Stimulated activated CD4-positive, alpha-beta T cell treated with anti-CD3 and anti-CD28 coated beads, Interleukin-4, amount 100 ng/mL, for 1 hour (primary cell): ENCODE data around the gene PDAP1.
"Not testable (repeated sequence)": the region's sequence is repeated elsewhere in the genome, so short reads cannot be mapped to it uniquely, and the experiment has no call there.

Experiments
- DNase-seq: peaks from one replicate; pipeline ENCODE4 v3.0.0-alpha.2; 2020

PDAP1 gene, protein sequence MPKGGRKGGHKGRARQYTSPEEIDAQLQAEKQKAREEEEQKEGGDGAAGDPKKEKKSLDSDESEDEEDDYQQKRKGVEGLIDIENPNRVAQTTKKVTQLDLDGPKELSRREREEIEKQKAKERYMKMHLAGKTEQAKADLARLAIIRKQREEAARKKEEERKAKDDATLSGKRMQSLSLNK

DNA sequence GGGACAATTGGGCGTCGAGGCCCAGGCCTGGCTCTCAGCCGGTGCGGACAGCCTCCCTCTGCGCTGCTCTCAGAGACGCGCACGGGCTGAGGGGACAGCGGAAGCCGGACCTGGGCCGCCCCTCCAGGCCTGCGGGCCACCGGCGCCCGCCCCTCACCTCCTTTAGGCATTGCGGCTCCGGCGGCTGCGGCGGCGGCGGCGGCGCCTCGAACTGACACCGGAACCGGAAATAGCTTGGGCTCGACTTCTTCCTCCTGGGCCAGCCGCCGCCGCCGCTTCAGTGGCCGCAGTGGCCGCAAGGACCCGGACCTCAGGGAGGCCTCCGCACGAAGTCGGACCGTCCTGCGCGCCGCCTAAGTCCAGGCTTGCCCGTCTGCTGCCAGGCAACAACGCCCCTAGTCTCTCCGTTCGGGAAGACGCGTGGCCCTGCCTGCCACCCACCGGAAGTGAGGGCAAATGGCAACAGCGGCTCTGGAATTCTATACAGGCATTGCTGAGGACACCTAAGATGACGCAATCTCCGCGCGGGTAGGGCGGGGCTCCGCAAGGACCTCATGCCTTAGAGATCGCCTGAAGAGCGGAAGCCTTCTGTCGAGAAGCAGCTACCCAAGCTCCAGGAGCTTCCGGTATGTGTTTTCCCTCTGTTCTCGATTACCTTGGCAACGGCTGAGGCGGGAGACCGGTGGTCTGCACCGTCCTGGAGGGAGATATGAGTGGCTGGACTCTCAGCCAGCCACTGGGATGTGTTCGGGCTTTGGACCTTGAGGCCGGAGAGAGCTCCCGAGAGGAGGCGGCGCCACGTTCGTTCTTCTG lies at the start of gene PDAP1, which contains the start of gene BUD31:
Gene PDAP1 (minus strand): TSS at position 219 of the 813 bp plus-strand sequence. CDS start 49 bp downstream, at position 170.
Gene BUD31 (plus strand): TSS at position 591 of the 813 bp plus-strand sequence. CDS start 2,124 bp downstream, outside the sequence.
- peak; percentile 85 for DNase-seq

DNA sequence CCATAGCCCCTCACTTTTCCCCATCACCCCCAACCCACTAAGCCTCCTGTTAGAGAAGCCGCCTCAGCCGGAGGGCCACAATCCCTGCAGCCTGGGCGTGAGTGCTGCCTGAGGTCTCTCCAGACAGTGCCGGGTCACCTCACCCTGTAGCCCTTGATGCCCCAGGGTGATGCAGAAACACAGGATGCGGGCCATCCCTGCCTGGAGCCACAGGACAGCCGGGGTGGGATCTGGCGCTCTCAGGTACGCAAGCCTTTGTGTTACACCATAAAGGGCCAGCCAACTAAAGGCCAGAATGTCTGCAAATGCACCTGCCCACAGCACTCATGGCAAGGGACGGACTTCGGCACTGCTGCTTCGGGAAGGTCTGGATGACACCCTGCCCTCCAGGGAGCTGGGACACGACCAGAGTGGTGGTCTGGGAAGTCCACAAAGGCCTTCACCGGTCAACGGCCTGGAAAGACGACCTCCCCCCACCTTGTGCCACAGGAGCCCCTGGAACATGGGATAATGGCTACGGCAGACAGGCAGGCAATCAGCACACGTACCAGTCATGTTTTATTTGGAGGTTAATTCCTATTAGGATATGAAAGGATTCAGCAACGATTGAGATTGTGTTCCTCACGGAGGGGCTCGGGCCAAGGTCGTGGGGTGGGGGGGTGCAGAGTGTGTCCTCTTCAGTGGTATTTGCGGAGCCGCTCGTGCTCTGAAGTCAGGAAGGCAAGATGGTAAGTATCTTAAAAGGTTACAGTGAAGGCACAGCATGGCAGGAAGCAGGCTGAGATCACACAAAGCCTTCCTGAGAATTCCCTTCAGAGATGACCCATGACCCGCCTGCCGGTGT lies 49.5 kb upstream of the PDAP1 start:
- no peak for DNase-seq

DNA sequence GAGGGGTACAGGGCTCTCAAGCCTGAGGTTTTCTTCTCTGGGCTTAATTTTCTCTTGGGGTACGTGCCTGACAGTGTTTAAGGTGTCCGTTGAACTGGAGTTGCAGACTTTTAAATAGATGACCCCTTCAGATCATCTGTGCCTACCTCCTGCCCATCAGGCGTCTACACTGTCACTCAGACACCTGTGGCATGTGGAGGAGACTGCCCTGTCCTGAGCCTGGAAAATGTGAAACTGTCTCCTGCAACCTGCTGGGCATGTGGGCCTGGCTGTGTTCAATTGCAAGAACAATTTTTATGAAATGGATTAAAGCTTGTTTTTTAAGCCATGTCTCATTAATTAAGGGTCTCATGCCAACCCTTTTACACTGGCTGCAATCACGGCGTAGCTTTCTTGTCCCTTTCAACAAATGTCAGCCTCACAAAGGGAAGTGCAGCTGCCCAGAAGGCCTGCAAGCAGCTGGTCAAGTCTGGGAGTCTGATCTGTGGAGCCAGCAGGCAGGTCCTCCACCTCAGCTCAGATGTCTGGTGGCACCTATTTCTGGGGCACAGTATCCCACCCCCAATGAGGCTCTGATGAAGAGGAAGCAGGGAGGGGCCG lies 48.8 kb upstream of the PDAP1 start:
- DNase-seq = no peak

DNA sequence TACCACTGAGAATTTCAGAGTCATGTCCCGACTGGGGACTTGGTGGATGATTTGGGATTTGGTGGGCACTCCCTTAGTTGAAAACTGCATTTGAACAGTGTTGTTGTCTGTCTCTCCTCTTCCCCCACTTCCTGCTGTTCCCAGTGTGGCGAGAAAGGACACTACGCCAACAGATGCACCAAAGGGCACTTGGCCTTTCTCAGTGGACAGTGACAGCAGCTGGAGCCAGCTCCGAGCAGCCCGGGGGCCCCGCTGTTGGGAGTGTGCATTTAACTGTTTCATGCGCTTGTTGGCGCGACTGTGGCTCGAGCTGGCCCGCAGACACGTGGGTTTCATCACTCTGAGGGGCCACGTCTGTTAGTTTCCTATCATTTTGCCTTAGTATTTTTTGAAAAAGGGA lies 47.9 kb upstream of the PDAP1 start:
- no peak for DNase-seq

DNA sequence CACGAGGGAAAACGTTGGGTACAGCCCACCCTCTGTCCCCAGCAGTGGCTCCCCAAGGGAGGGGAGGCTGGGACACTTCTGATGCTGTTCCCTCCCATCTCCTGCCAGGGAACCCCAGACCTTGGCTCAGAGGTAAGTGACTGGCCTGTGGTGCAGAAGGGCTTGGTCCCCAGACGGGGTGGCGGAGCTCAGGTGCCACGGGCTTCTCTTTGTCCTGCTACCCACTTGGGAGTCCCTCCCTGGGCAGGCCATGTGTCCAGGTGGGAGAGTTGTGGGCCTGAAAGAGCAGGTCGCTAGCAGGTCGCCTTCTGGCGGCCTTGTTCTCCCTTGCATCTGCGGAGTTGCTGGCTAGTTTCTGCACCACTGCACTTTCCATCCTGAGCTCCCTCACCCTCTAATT lies 47.5 kb upstream of the PDAP1 start:
- DNase-seq = no peak

DNA sequence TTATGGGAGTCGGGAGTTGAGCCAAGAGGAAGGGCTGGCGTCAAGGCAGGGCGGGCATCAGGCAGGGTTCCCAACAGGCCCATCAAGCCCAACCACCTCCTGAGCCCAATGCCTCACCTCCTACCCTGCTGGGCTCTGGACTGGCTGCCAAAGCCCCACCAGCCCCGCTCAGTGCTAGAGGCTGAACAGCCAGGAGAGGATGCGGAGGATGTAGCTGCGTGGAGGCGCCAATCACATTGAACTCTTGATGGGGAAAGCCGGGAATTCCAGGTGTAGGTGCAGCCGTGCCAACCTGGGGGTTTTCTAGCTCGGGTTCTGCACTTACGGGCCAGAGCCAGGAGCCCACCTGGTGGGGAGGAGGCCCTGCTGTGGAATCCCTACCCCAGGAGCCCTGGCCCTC lies 44.7 kb upstream of the PDAP1 start:
- DNase-seq = no peak

DNA sequence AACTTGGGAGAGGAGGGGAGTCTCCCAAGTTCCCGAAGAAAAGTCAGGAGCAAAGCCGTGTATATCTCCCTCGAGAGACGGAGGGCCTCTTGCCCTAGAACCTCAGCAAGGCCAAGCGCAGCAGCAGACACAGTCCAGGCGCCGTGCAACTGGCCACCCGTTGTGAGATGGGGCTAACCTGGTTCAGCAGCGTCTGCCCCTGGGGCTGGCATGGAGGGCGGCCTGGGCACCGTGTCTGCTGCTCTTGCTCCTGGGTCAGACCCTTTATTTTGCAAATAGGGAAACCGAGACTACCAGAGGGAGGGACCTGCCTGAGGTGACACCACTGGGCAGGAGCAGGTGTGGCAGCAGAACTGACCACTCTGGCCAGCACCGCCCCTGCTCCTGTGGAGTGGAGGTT lies 44.1 kb upstream of the PDAP1 start:
- no peak for DNase-seq

DNA sequence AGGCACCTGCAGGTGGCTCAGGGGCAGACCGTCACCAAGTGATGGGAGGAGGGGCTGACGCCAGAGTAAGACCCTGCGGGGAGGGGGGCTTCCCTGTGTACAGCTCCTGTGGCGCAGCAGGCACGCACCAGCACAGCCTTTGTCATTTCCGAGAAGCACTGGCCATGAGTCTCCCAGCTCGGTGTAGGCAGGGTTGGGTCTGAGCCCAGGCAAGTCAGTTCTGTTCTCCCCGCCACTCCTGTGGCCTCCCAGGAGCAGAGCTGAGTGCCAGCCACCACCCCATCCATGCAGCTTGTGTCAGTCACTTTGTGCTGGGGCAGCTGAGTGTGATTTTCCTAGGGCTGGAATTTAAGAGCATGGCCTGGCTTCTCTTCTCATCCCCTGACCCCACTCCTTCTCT lies 43.5 kb upstream of the PDAP1 start:
- DNase-seq = no peak

DNA sequence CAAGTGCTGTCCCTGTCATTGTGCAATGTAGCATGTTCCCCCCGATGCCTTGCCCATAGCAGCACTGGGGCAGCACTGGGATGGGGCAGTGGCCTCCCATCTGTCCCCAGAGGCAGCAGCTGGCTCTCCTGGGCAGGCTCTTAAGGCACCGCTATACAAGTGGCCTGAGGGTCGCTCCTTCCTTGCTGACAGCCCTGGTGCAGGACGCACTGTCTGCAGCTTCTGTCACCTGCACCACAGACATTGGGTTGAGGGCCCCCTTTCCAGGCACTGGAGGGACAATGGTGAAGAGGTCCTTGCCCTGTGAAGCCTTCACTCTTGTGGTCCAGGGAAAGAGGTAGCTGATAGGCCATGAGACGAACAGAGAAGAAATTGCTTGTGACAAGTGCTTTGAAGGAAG lies 40.9 kb upstream of the PDAP1 start:
- DNase-seq = no peak

DNA sequence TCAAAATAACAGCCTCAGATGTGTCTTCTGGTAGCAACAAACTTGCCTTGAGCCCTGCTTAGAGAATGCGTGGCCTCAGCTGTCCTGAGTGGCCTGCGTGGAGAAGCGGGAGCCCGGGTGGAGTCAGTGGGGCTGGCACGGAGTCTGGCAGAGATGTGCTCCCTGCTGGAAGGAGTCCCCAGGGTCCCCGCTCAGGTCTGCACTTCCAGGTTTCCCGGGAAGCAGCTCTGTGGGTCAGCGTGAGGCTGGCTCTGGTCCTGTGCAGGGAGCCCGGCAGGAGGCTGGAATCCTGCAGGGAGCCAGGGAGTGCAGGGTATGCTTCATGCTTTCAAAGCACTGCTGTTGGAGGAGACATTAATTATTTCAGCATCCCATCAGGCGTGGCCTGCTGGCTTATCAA lies 40.5 kb upstream of the PDAP1 start:
- no peak for DNase-seq

DNA sequence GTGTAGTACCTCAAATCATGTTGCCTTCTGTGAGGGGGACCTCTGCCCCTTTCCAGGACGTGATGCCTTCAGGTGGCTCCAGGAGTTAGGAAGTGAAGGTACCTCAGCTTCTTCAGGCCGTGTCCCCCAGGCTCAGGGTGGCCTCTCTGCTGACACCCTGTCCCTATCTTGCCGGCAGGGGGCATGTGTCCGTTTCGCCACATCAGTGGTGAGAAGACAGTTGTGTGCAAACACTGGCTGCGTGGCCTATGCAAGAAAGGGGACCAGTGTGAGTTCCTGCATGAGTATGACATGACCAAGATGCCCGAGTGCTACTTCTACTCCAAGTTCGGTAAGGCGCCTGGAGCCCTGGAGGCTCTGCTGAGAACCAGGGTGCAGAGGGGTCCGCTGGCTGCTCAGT lies 39.5 kb upstream of the PDAP1 start:
- no peak for DNase-seq

DNA sequence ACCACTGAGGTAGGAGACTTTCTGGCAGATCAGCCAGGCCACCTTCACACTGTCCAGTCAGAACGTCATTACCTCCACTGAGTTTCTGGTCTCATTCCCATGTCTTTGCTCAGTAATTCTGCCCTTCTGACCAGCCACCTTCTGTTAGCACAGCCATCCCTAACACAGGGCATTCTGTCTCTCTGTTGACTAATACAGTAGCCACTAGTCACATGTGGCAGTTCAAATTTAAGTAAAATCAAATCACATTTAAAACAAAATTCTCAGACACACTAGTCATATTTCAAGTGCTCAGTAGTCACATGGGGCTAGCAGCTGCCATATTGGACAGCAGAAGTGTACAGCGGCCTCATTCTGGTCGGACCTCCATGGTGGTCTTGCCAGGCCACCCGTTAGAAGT lies 37.7 kb upstream of the PDAP1 start:
- no peak for DNase-seq

DNA sequence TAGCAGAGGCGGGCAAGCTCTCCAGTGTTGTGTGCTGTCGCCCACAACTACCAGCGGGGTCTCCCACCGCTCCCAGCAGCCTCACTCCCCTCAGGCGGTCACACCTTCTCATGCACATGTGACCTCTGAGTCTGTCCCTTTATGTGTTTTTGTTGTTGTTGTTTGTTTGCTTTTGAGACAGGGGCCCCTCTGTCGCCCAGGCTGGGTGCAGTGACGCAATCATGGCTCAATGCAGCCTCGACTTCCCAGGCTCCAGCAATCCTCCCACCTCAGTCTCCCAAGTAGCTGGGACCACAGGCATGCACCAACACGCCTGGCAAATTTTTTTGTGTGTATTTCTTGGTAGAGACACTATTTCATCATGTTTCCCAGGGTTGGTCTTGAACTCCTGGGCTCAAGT lies 31.8 kb upstream of the PDAP1 start:
- no peak for DNase-seq

DNA sequence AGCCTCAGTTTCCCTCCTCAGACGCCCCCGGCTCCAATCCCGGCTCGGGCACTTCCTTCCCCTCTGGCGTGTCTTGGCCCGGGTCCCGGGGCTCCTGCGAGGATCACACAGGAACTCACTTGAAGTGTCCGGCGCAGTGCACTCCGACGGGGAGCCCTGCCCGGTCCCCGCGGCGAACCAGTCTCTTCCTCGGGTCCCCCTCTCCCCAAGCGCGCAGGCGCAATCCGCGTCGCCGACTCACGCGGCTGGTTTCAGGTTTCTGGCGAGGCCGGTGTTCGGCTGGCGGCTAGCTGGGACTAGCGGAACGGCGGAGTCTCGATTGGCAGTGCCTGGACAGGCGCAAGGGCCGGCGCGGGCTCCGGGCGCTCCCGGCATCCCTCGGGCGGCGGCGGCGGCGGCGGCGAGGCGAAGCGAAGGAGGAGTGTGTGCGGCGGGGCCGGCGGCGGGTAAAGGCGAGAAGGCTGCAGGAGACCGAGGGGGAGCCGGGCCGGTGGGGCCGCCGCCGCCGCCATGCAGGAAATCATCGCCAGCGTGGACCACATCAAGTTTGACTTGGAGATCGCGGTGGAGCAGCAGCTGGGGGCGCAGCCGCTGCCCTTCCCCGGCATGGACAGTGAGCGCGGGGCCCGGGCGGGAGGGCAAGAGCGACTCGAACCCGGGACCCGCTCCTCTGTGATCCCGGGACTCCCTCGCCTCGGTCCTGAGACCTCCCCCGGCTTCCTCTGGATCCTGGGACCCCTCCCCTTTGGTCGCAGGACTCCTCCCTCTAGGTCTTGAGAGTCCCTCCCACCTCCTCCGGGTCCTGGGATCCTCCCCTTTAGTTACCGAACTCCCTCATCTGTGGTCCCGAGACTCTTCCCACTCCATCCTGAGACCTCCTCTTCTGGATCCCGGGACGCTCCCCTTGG lies 30.4 kb upstream of the PDAP1 start, which contains the start of the genes CPSF4 and PTCD1:
Gene CPSF4 (plus strand): TSS at position 371 of the 908 bp plus-strand sequence. CDS start 140 bp downstream, at position 511.
Gene PTCD1 (minus strand): TSS at position 226 of the 908 bp plus-strand sequence. CDS start 3,556 bp downstream, outside the sequence.
- peak; percentile 94 for DNase-seq

DNA sequence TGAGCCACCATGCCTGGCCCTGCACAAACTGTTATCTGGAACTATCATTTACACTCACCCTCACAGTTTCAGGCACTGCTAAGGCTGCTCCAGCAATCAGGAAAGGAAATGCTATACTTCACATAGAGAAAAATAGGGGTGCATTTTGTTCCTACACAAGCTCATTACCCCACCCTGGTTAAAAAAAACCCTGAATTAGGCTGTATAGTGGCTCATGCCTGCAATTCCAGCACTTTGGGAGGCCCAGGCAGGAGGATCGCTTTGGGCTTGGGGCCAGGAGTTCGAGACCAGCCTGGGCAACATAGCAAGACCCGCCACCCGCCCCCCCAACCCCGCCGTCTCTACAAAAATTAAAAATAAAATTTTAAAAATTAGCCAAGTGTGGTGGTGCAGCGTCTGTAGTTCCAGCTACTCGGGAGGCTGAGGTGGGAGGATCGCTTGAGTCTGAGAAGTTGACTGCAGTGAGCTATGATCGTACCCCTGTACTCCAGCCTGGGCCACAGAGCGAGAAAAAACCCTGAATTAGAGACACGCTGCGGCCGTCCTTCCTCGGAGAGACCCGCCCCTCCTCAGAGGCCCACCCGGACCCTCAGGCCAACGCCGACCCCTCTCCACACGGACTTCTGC lies 29.7 kb upstream of the PDAP1 start:
- no peak for DNase-seq

DNA sequence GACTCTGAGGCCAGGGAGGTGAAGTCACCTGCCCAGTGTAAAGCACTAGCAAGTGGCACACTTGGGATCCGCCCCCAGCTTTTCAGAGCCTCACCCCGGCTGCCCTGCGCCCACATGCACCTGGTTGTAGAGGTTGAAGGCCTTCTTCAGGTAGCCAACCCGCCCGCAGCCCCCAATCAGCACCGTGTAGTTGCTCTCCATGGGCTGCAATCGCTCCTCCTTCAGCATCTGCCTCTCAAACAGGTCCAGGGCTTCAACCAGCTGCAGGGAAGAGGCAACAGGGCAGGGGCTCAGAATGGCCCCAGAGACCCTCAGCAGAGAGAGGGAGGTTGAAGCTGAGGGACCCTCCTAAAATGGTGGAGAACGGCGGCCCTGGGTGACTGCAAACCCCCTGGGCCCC lies 24.8 kb upstream of the PDAP1 start:
- no peak for DNase-seq

DNA sequence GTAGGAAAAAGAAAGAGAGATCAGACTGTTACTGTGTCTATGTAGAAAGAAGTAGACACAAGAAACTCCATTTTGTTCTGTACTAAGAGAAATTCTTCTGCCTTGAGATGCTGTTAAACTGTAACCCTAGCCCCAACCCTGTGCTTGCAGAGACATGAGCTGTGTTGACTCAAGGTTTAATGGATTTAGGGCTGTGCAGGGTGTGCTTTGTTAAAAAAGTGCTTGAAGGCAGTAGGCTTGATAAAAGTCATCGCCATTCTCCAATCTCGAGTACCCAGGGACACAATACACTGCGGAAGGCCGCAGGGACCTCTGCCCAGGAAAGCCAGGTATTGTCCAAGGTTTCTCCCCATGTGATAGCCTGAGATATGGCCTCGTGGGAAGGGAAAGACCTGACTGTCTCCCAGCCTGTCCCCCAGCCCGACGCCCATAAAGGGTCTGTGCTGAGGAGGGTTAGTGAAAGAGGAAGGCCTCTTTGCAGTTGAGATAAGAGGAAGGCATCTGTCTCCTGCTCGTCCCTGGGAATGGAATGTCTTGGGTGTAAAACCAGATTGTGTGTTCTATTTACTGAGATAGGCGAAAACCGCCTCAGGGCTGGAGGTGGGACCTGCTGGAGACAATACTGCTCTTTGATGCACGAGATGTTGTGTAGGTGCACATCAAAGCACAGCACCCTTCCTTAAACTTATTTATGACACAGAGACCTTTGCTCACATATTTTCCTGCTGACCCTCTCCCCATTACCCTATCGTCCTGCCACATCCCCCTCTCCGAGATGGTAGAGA lies 23.6 kb upstream of the PDAP1 start:
- DNase-seq = not testable (repeated sequence)

DNA sequence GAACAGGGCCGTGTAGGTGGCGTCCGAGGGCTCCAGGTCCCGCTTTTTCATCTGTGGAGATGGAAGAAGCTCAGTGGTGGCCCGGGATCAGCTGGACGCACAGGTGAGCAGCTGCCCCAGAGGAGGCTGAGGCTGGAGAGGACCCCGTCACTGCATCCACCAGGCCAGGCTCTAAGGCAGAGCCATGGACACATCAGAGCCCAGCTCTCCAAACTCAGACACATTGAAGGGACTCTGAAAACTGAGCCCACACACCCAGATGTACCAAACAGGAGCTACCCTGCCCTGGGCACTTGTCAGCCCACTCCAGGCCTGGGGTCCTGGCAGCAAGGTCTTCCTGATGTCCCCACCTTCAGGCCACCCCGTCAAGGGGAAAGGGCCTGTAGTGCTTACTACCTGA lies 21.4 kb upstream of the PDAP1 start:
- no peak for DNase-seq

DNA sequence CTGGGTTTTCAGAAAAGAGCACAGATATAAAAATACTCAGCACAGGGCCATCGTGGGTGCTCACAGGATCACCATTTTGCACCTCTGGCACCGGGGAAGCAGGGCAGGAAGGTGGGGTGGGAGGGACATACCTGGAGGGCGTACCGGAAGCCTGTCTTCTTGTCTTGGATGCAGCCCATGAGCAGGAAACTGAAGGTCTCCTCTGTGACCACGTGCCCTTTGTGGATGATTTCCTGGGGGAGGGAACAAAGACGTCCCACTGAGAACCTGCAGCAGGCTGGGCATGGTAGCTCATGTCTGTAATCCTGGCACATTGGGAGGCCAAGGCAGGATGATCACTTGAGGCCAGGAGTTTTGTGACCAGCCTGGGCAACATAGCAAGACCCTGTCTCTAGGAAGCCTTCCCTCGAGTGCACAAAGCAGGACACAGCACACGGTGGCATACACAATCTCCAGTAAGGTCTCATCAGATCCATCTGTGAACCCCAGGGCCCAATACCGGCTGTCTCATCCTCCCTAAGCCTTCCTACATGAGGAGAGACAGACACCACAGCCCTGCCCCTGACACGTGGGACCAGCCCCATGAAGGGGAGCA lies 20.7 kb upstream of the PDAP1 start:
- no peak for DNase-seq
